ENCODE measurements around the gene LDLRAD4. TPM values are rescaled to one million over a fixed set of nuclear protein-coding genes. Genes with fewer than 3 reads are reported as not detected.

The LDLRAD4 gene
- total and polyA plus RNA-seq, 2 experiments from 2014 or later: 0.73 to 1.9 TPM

GRCh38 chr18:13246591-13246990 is 28.0 kb downstream of the LDLRAD4 start:
- Mint-ChIP-seq H3K27ac (no peak overlapping the region), H3K9me3 (no peaks in the 10 kb centered on the region), H3K27me3 (ENCODE audit: insufficient read depth, low read depth, poor library complexity) (peaks cover 2% of the 10 kb centered on the region), H3K4me3 (no peak overlapping the region), H3K4me1 (no peaks in the 10 kb centered on the region), H3K36me3 (ENCODE audit: low read depth) (no peaks in the 10 kb centered on the region)
- H3K36me3 ChIP-seq (ENCODE audit: insufficient read depth): no peaks in the 10 kb centered on the region
- H3K79me2 ChIP-seq (replicated peaks; ENCODE audit: insufficient read depth): no peaks in the 10 kb centered on the region
- H3K4me3 ChIP-seq: no peak overlapping the region
- no peak overlapping the region for H2AFZ ChIP-seq
- no peak for DNase-seq (ENCODE audit: low spot score)
- no peak overlapping the region for H3K4me2 ChIP-seq
- H3K9me2 ChIP-seq (ENCODE audit: insufficient read depth): no peaks in the 10 kb centered on the region
- H3K4me1 ChIP-seq (ENCODE audit: insufficient read depth): no peaks in the 10 kb centered on the region
- TF ChIP-seq EZH2 (IDR thresholded peaks at IDR 0.05; ENCODE audit: low read depth, unreplicated experiment) (no peak), JUNB (IDR thresholded peaks at IDR 0.05; ENCODE audit: unreplicated experiment) (no peak), STAT1 (IDR thresholded peaks at IDR 0.05; ENCODE audit: unreplicated experiment) (no peak), POLR2AphosphoS5 (IDR thresholded peaks at IDR 0.05; ENCODE audit: low read depth) (no peak), ETS1 (IDR thresholded peaks at IDR 0.05) (no peak), CREB1 (CRISPR knock-in tag; IDR thresholded peaks at IDR 0.05; ENCODE audit: low read depth) (no peak), REST (IDR thresholded peaks at IDR 0.05; ENCODE audit: unreplicated experiment) (no peak), EZH2phosphoT487 (IDR thresholded peaks at IDR 0.05; ENCODE audit: unreplicated experiment) (no peak), ZNF462 (CRISPR knock-in tag; IDR thresholded peaks at IDR 0.05) (no peak)
- ATAC-seq: no peak
- no peaks in the 10 kb centered on the region for H3F3A ChIP-seq (replicated peaks; ENCODE audit: low read depth)
- no peaks in the 10 kb centered on the region for H3K27me3 ChIP-seq (ENCODE audit: insufficient read depth)
- no peak overlapping the region for H3K27ac ChIP-seq (ENCODE audit: low read depth)
- H4K20me1 ChIP-seq (replicated peaks; ENCODE audit: insufficient read depth): no peaks in the 10 kb centered on the region

Data from GM23338 (cell line).